Prostate gland (tissue), 2 donors: Measurements from ENCODE around the gene TNKS1BP1. TPM values are rescaled to one million over a fixed set of nuclear protein-coding genes. Genes with fewer than 3 reads are reported as not detected.
"Not testable (repeated sequence)": the region's sequence is repeated elsewhere in the genome, so short reads cannot be mapped to it uniquely, and the experiment has no call there.

Source experiments
- DNase-seq: peaks from one replicate; pipeline ENCODE4 v3.0.0-alpha.2; 2019; ENCODE audit warnings: low spot score
- H3K27ac ChIP-seq, 2 donors: fragments of 200-600 bp; sonication (generic); 2 replicates each; pipeline ENCODE4 v1.5.1; 2017 to 2019
- H3K27me3 ChIP-seq: fragments of 200-600 bp; sonication (generic); replicated peaks from 2 replicates; pipeline ENCODE4 v1.5.1; 2019; ENCODE audit not compliant: insufficient read depth
- H3K36me3 ChIP-seq, 2 donors: fragments of 200-600 bp; sonication (generic); 1 replicate in 1 of 2; 2 replicates in 1 of 2; pipeline versions ENCODE4 v1.5.1 to v1.8.1; 2017 to 2019
- H3K4me1 ChIP-seq: fragments of 200-600 bp; sonication (generic); replicated peaks from 2 replicates; pipeline ENCODE4 v1.5.1; 2019
- H3K4me3 ChIP-seq, 2 donors: fragments of 200-600 bp; sonication (generic); 2 replicates each; pipeline ENCODE4 v1.5.1; 2017 to 2019
- H3K9me3 ChIP-seq: fragments of 200-600 bp; sonication (generic); 2 replicates; pipeline ENCODE4 v1.5.1; 2017
- POLR2A ChIP-seq: fragments of 450-650 bp; IDR thresholded peaks from one replicate; pipeline ENCODE4 v1.6.1; 2016; ENCODE audit warnings: antibody characterized with exemption, mild to moderate bottlenecking
- POLR2AphosphoS5 ChIP-seq: sonication (generic); formaldehyde crosslinking; IDR thresholded peaks from one replicate; pipeline ENCODE4 v1.6.1; 2017; ENCODE audit warnings: antibody characterized with exemption
- WGBS: methylation state at CpG from one replicate; pipeline ENCODE4 v1.1.5; 2018; 5-methylcytosine and 5-hydroxymethylcytosine counted together
- intact Hi-C: fragments of 100-400 bp; cut with DNase I; formaldehyde crosslinking; loops from one replicate; pipeline ENCODE4 v1.14.2; 2022
- total RNA-seq, 2 donors: library from RNA; depleted of rRNA; stranded (reverse); fragments of >200 nt; gene quantifications; one replicate each; pipeline ENCODE4 v1.1.0, GENCODE V29; 2016
- TF ChIP-seq, protein P1 (sequence below), 4 experiments: fragments of 200-600 bp in 2 of 4; fragments of 450-650 bp in 2 of 4; sonication (generic) in 2 of 4; IDR thresholded peaks; 1 replicate in 3 of 4; 2 replicates in 1 of 4; pipeline ENCODE4 v1.5.1; 2016 to 2019; ENCODE audit warnings: antibody characterized with exemption in 4 of 4, mild to moderate bottlenecking in 2 of 4, moderate library complexity in 2 of 4

The TNKS1BP1 gene
- total RNA-seq, 2 donors from 2014 or later, result 140 to 158 TPM

DNA sequence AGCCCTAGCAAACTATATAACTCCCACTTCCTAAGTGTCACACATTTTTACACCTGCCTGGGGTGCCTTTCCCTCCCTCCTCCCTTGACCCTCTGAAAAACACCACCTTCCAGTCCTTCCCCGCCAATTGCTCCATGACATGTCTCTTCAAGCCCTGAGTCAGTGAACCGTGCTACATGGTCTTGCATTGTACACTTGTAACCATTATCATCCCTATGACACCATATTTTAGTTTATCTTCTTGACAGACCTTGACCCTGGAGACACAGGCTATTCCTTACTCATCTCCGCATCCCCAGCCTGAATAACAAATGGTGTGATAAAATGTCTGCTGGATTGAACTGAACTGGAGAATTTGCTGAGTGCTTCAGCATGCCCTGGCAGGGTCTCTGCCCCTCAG, 36.9 kb downstream of the TNKS1BP1 start:
- WGBS, result 89% methylated on average over 3 of the region's 3 CpGs
- DNase-seq, result no peak
- TF ChIP-seq POLR2A, result no peak
- TF ChIP-seq, protein P1, sequence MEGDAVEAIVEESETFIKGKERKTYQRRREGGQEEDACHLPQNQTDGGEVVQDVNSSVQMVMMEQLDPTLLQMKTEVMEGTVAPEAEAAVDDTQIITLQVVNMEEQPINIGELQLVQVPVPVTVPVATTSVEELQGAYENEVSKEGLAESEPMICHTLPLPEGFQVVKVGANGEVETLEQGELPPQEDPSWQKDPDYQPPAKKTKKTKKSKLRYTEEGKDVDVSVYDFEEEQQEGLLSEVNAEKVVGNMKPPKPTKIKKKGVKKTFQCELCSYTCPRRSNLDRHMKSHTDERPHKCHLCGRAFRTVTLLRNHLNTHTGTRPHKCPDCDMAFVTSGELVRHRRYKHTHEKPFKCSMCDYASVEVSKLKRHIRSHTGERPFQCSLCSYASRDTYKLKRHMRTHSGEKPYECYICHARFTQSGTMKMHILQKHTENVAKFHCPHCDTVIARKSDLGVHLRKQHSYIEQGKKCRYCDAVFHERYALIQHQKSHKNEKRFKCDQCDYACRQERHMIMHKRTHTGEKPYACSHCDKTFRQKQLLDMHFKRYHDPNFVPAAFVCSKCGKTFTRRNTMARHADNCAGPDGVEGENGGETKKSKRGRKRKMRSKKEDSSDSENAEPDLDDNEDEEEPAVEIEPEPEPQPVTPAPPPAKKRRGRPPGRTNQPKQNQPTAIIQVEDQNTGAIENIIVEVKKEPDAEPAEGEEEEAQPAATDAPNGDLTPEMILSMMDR (IDR thresholded peaks at IDR 0.05), result no peak
- TF ChIP-seq POLR2AphosphoS5, result no peak

DNA sequence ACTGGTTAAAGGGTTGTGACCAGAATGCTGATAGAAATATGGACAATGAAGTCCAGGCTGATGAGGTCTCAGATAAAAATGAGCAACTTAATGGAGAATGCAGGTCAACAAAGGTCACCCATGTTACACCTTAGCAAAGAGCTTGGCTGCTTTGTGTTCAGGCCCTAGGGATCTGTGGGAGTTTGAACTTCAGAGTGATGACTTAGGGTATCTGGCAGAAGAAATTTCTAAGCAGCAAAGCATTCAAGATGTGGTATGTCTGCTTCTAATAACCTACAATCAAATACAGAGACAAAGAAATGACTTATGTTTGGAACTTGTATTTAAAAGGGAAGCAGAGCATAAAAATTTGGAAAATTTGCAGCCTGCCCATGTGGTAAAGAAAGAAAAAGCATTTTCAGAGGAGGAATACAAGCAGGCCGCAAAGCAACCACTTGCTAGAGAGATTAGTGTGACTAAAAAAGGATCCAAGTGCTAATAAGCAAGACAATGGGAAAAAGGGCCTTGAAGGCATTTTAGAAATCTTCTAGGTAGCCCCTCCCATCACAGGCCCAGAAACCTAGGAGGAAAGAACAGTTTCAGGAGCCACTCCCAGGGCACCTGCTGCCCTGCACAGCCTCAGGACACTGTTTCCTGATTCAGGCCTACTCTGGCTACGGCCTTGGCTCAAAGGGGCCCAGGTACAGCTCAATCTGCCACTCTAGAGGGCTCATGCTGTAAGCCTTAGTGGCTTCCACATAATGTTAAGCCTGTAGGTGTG, 41.3 kb downstream of the TNKS1BP1 start:
- TF ChIP-seq, protein P1 (IDR thresholded peaks at IDR 0.05), result no peak
- TF ChIP-seq POLR2AphosphoS5 (no peak), POLR2A (no peak)
- WGBS, result 96% methylated on average over 2 of the region's 2 CpGs

More for the DNA sequence above, 36.9 kb downstream of the TNKS1BP1 start:
- Histone ChIP-seq H3K9me3 (no peaks in the 10 kb centered on the region), H3K36me3 (no peaks in the 10 kb centered on the region), H3K4me1 (no peaks in the 10 kb centered on the region), H3K27ac (no peak overlapping the region), H3K27me3 (no peaks in the 10 kb centered on the region), H3K4me3 (no peak overlapping the region)
- intact Hi-C loops, result no loop called here

DNA sequence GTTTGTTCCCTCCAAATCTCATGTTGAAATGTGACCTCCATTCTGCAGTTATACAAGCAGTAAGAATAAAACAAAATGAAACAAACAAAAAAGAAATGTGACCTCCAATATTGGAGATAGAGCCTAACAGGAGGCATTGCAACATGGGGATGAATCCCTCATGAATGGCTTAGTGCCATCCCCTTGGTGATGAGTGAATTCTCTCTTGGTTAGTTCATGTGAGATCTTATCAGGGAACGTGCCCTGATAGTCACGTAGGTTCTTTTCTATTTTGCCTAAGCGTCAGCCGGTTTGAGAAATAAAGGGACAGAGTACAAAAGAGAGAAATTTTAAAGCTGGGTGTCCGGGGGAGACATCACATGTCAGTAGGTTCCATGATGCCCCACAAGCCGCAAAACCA, 43.2 kb downstream of the TNKS1BP1 start:
- intact Hi-C loops, H3K27me3 ChIP-seq, H3K9me3 ChIP-seq, DNase-seq, H3K27ac ChIP-seq, H3K36me3 ChIP-seq, H3K4me1 ChIP-seq, H3K4me3 ChIP-seq: not testable (repeated sequence)
- 78% methylated on average over 6 of the region's 6 CpGs for WGBS

More for the DNA sequence above, 41.3 kb downstream of the TNKS1BP1 start:
- H3K4me3 ChIP-seq, result no peak overlapping the region
- H3K4me1 ChIP-seq, result no peaks in the 10 kb centered on the region
- intact Hi-C loops, result no loop called here
- no peaks in the 10 kb centered on the region for H3K36me3 ChIP-seq
- no peak overlapping the region for H3K27ac ChIP-seq
- no peaks in the 10 kb centered on the region for H3K27me3 ChIP-seq
- no peaks in the 10 kb centered on the region for H3K9me3 ChIP-seq
- no peak for DNase-seq

DNA sequence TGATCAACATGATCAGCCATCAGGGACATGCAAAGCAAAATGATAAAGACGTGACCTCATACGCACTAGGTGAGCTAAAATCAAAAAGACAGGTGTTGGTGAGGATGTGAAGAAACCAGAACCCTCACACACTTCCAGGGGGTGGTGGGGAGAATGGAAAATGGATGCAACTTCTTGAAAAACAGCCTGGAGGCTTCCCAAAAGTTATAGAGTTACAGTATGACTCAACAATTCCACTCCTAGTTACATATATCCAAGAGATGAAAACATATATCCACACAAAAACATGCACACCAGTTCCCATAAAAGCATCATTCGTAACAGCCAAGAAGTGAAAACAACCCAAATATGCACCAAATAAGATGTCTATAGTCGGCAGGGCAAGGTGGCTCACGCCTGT, 45.6 kb downstream of the TNKS1BP1 start:
- Histone ChIP-seq H3K4me3 (no peak overlapping the region), H3K4me1 (no peaks in the 10 kb centered on the region), H3K27me3 (no peaks in the 10 kb centered on the region), H3K36me3 (no peaks in the 10 kb centered on the region), H3K27ac (no peak overlapping the region), H3K9me3 (no peaks in the 10 kb centered on the region)
- DNase-seq, result no peak
- intact Hi-C loops, result no loop called here
- TF ChIP-seq, protein P1 (IDR thresholded peaks at IDR 0.05), result no peak
- TF ChIP-seq POLR2AphosphoS5 (no peak), POLR2A (no peak)
- 91% methylated on average over 5 of the region's 5 CpGs for WGBS

DNA sequence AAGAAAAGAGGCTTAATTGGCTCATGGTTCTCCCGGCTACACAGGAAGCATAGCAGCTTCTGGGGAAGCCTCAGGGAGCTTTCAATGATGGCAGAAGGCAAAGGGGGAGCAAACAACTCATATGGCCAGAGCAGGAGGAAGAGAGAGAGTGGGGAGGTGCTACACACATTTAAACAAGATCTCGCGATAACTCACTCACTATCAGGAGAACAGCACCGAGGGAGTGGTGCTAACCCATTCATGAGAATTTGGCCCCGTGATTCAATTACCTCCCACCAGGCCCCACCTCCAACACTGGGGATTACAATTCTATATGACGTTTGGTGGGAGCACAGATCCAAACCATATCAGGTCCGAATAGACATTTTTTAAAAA, 46.0 kb downstream of the TNKS1BP1 start:
- TF ChIP-seq POLR2AphosphoS5, result no peak
- no peak for TF ChIP-seq POLR2A
- TF ChIP-seq, protein P1 (IDR thresholded peaks at IDR 0.05), result no peak
- intact Hi-C loops, result no loop called here
- no peak for DNase-seq
- no peaks in the 10 kb centered on the region for H3K4me1 ChIP-seq
- no peak overlapping the region for H3K4me3 ChIP-seq
- no peaks in the 10 kb centered on the region for H3K27me3 ChIP-seq
- 80% methylated on average over 7 of the region's 7 CpGs for WGBS
- H3K36me3 ChIP-seq, result no peaks in the 10 kb centered on the region
- H3K9me3 ChIP-seq, result no peaks in the 10 kb centered on the region
- no peak overlapping the region for H3K27ac ChIP-seq
